Fibroblast of peridontal ligament (primary cell): ENCODE measurements around the gene SASH3.

Experiments used
- DNase-seq: peaks from one replicate; pipeline ENCODE4 v3.0.0-alpha.2; 2010; ENCODE audit errors: extremely low read depth

The SASH3 gene

DNA sequence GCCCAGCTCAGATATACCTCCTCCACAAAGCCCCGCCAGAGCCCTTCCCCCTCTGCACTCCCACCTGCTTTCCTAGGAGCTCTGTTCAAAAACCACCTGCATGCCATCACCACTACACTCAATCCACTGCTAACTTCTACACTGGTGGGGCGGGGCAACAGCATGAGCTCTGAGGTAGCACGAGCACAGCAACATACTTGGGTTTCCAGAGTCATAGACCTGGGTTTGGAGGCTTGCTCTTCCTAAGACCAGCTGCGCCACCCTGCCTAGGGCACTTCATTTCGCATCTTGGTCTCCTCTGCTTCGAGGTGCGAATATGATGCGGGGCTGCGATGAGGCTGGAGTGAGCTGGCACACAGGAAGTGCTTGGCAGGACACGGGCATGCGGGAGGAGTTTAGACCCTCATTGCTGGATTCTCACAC is 3.6 kb downstream of the SASH3 start:
- no peak for DNase-seq

DNA sequence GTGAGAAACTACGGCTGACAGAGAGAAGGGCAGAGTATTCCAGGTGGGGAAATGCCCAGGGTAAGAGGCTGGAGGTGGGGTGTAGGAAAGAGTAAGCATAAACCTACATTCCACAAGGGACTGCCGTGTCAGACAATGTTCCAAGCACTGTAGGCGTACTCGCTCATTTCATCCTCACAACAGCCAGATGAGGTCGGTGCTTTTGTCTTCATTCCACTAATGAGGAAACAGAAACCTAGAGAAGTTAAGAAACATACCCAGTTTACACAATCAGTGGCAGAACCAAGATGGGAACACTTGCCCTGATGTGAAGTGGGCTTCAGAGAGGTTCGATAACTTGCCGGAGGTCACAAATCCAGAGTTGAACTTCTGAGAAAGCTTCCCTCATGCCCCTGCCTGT is 4.6 kb downstream of the SASH3 start:
- no peak for DNase-seq

DNA sequence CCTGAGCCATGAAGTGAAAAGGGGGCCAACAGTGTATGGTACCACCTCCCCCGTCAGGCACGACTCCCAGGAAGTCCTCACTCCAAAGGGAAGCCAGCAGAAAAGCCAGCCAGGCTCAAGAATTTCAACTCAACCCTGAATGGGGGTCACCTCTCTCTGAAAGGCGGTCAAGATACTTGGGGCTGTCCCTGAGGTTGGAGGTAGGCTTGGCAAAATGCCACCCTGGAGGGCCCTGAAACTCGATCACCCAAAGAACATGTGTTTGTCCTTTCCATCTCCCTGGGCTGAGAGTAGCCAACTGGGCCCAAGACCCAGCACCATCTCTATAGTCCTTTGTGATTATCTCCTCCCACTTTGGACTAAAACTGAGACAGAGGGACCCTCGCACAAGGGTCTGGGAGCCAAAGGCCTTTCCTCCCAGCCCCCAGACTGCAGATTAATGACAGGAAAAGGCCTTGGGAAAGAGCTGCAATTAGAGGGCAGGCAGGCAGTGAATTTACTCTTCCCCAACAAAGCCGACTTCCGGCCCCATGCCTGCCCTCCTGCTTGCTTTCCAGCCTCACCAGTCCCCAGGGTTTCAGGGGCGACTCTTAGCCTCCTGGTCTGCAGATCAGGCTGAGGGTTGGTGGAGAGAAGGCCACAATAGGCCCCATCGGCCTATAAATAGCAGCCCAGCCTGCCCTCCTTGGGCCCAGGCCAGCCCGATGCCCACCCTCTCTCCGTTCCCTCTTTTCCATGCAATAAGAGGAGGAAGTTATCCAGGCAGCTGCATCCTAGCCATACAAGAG is 5.6 kb downstream of the SASH3 start:
- no peak for DNase-seq

- DNase-seq: no peak
Observed at GRCh38 chrX:129786210-129786651, 6.5 kb downstream of the SASH3 start.

DNA sequence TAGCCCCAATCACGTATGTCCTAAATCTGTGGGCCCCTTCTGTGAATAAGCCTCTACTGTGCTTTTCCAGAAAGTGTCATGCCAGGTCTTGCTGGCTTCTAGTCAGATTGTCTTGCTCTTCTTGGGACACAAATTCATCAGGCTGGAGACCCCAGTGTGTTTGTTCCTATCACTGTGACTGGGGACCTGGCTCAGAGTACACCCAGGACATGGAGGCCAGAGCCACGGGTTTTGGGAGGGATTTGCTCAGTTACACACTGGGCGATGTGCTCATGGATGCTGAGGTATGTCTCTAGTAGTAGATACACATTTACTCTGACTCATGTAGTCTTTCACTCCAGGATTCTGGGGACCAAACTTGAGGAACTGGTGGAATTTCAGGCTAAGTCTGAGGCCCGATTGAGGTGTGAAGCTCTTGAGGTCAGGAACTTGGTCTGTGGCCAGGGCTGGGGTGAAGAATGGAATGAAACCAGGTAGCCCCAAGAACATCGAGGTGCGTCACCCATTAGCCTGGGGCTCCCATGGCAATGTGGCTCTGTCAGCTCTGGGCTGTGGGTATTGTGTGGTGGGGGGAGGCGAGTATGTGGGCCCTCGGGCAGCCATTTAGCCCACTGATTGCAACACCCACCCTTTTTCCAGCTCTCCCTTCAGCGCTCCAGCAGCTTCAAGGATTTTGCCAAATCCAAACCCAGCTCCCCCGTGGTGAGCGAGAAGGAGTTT is 7.7 kb downstream of the SASH3 start:
- DNase-seq: no peak

DNA sequence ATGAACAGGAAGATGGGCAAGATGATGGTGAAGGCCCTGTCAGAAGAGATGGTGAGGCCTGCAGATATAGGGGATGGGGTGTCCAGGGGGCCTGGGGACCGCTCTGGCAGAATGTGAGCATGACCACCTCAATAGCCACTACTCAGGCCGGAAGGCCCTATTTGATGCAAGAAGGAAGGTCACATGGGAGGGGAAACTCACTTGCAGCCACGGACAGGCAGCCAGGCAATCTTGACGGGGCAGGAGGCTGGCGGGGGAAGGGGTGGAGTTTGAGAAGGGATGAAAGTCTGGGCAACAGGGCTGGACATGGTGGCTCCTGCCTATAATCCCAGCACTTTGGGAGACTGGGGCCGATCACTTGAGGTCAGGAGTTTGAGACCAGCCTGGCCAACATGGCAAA is 8.8 kb downstream of the SASH3 start:
- no peak for DNase-seq

- no peak for DNase-seq
Observed at GRCh38 chrX:129790146-129790545, 10.4 kb downstream of the SASH3 start.

DNA sequence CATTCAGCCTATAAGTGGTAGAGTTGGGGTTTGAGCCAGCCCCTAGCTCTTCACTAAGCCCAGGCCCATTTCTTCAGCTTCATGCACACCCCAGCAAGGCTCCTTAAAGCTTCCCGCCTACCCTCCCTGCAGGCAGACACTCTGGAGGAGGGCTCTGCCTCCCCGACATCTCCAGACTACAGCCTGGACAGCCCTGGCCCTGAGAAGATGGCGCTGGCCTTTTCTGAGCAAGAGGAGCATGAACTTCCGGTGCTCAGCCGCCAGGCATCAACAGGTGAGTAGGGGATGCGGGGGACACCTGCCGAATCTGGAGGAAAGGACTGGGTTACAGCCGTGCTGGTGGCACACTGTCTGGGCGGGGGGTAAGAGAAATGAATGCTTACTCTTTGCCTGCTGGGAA is 11.1 kb downstream of the SASH3 start:
- DNase-seq: no peak

DNA sequence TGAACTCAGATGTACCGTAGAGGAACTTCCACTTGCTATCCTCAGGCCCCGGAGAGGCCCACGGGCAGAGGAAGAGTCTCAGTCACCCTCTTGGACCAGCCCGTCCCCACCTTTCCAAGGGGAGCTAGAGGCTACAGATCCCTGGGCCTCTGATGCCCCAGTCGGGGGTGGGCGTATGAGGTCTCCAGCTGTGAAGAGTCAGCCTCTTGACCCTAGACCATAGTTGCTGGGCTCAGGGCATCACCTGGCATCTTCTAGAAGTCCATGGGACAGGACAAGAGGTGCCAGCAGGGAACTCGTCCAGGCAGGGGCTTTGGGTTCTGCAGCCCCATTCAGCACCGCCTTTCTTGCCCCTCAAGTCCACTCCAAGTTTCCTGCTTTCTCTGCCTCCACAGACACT is 11.6 kb downstream of the SASH3 start:
- DNase-seq: no peak

DNA sequence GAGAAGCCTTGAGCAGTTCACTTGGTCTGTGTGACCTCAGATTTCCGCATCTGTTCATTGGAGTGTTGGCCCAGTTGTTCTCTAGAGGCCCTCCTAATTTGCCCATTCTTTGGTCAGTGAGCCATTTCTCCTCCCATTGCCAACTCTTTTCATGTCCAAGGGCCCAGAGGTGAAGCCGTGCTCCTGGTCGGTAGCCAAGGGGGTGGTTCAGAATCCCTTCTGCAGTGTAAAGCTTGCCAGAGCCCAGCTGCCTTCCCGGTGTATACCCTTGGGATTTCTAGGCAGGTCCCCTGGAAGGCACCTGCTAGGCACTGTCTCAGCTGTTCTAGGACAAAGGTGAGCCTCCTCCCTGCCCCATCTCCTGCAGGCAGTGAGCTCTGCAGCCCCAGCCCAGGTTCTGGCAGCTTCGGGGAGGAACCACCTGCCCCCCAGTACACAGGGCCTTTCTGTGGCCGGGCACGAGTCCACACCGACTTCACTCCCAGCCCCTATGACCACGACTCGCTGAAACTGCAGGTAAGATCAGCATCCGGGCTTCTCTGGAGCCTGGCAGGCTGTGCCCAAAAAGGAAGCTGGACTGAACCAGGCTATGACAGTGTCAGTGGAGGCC is 12.3 kb downstream of the SASH3 start:
- no peak for DNase-seq

DNA sequence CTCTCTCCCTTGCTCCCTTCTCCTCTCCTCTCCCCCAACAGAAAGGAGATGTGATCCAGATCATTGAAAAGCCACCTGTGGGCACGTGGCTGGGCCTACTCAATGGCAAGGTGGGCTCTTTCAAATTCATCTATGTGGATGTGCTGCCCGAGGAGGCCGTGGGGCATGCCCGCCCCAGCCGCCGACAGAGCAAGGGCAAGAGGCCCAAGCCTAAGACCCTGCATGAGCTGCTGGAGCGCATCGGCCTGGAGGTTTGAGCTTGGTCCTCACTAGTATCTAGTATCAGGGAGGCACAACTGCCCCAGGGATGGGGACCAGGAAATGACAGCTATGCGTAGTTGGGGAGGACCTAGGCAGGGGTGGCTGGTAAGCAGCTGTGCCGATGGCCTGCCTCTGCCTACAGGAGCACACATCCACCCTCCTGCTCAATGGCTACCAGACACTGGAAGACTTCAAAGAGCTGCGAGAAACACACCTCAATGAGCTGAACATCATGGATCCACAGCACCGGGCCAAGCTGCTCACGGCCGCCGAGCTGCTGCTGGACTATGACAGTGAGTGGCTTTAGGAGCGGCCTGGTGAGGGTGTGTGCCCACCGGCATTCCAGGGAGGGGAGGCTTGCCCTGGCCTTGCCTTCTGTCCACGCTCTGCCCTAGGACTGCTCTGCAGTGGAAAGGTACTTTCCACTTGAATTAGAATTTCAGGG is 13.0 kb downstream of the SASH3 start:
- no peak for DNase-seq

DNA sequence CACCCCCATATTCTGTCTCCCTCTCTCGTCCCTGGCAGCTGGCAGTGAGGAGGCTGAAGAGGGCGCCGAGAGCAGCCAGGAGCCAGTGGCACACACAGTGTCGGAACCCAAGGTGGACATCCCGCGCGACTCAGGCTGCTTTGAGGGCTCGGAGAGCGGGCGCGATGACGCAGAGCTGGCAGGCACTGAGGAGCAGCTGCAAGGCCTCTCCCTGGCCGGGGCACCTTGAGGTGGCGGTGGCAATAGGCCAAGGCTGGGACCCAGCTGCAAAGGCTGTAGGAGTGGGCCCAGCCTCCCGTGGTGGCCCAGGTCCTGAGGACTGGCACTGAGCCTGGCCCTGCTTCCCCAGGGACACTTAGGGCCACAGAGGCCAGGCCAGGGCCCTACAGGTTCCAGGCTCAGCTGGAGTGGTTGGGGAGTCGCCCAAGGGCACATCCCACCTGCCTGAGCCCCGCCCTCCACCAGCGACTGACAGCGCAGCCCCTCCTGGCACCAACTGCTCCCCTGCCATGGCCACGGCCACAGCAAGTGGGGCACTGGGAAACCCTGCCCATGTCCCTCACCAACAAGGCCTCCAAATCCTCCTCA is 13.9 kb downstream of the SASH3 start:
- no peak for DNase-seq

DNA sequence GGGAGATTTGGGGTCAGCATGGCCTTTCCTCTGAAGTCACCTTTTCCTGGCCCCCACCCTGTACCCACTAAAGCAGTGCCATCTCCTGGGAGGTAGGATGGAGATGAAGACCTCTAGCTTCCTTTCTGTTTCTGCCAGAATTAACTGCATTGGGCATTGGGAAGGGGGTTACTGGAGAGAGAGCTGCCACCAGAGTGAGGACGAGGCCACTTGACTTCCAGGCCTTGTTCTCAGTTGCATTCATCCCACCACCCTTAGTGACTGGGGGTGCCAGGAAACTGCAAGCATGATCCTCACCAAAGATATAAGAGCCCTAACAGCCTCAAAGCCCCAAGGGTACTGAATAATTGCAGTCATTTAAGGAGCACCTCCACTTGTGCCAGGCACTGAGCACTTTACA is 15.8 kb downstream of the SASH3 start:
- DNase-seq: no peak

GRCh38 chrX:129797251-129797906 is 17.6 kb downstream of the SASH3 start:
- no peak for DNase-seq

- DNase-seq: no peak
Observed at GRCh38 chrX:129798456-129798855, 18.7 kb downstream of the SASH3 start.

- DNase-seq: no peak
Observed at GRCh38 chrX:129798888-129799287, 19.1 kb downstream of the SASH3 start.

DNA sequence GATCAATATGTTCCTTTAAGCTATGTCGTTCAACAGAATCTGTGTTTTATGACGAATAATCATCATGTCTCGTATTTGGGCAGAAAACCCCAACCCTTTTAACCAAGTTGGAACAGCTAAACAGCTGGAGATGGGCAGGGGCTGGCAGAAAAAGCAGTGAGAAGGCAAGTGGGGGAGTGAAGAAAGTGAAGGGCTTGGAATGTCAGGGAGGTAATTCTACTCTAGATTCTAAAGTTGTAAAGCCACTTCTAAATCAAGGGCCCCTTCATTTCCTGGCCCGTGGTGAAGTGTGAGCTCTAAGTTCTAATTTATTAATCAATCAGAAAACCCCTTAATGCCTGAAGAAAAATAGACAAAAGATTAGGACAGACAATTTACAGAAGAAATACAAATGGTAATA is 20.4 kb downstream of the SASH3 start:
- DNase-seq: no peak

DNA sequence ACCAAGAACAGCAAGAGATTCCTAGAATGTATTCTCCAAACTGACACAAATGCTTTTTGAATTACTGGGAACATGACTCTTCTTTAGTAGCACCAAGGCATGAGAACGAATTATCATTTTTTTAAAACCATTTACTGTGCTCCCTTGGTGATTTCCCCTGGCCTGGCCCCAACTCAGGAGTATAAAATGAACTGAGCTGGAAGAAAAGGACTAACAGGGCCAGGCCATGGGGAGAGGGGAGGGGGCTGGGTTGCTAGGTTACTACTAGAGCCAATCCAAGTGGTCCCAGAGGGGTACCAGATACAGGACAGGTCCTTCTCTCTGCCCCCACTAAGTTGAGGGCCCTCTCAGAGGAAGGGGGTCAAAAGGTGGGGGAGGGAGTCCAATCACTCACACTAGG is 23.1 kb downstream of the SASH3 start:
- peak; percentile 1 for DNase-seq

- DNase-seq: no peak
Observed at GRCh38 chrX:129804806-129805205, 25.1 kb downstream of the SASH3 start.

DNA sequence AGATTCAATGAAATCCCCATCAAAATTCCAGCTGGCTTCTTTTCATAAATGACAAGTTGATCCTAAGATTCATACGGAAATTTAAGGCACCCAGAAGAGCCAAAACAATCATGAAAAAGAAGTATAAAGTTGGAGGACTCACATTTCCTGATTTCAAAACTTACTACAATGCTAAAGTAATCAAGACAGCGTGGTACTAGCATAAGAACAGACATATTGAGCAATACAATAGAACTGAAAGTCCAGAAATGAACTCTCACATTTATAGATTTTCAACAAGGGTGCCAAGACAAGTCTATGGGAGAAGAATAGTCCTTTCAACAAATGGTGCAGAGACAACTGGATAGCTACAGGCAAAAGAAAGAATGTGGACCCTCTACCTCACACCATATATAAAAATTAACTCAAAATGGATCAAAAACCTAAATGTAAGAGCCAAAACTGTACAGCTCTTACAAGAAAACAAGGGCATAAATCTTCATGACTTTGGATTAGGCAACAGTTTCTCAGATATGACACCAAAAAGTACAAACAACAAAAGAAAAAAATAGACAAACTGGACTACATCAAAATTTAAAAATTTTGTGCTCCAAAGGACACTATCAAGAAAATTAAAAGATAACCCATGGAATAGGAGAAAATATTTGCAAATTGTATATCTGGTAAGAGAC is 28.5 kb downstream of the SASH3 start:
- peak; percentile 52 for DNase-seq
